Esophagus muscularis mucosa (tissue), 4 donors: ENCODE results near the gene LKAAEAR1. TPM values are rescaled to one million over a fixed set of nuclear protein-coding genes. Genes with fewer than 3 reads are reported as not detected.
A peak's percentile ranks its signal among the peaks of the same experiment; 100 is the strongest.

Experiments
- DNase-seq: peaks from one replicate; pipeline ENCODE4 v3.0.0-alpha.2; 2017; ENCODE audit errors: extremely low spot score
- H3K27ac ChIP-seq, 4 donors: fragments of 200-600 bp; sonication (generic); replicated peaks in 1 of 4; 1 replicate in 3 of 4; 2 replicates in 1 of 4; pipeline ENCODE4 v1.5.1; 2016 to 2019; ENCODE audit warnings: mild to moderate bottlenecking in 1 of 4
- H3K27me3 ChIP-seq, 4 donors: fragments of 200-600 bp; sonication (generic); one replicate each; pipeline versions ENCODE4 v1.5.1 to v1.6.0; 2016 to 2019
- H3K36me3 ChIP-seq, 4 donors: fragments of 200-600 bp; sonication (generic); one replicate each; pipeline ENCODE4 v1.5.1; 2016 to 2019
- H3K4me1 ChIP-seq, 4 donors: fragments of 200-600 bp; sonication (generic); one replicate each; pipeline ENCODE4 v1.5.1; 2016 to 2019
- H3K4me3 ChIP-seq, 4 donors: fragments of 200-600 bp; sonication (generic); 1 replicate in 2 of 4; 2 replicates in 2 of 4; pipeline ENCODE4 v1.5.1; 2016 to 2019; ENCODE audit warnings: mild to moderate bottlenecking in 4 of 4, moderate library complexity in 1 of 4
- H3K9me3 ChIP-seq, 4 donors: fragments of 200-600 bp; sonication (generic); 1 replicate in 3 of 4; 2 replicates in 1 of 4; pipeline ENCODE4 v1.5.1; 2016 to 2019
- CTCF ChIP-seq, 3 experiments: fragments of 200-600 bp in 2 of 3; fragments of 450-650 bp in 1 of 3; sonication (generic) in 2 of 3; IDR thresholded peaks; one replicate each; pipeline ENCODE4 v1.5.1; 2017 to 2019; ENCODE audit warnings: antibody characterized with exemption in 3 of 3, mild to moderate bottlenecking in 2 of 3, moderate library complexity in 1 of 3
- EP300 ChIP-seq: sonication (generic); formaldehyde crosslinking; IDR thresholded peaks from one replicate; pipeline ENCODE4 v1.6.1; 2017; ENCODE audit warnings: antibody characterized with exemption
- POLR2A ChIP-seq: fragments of 450-650 bp; IDR thresholded peaks from one replicate; pipeline ENCODE4 v1.6.1; 2017; ENCODE audit warnings: antibody characterized with exemption, moderate library complexity, mild to moderate bottlenecking, low read depth
- POLR2AphosphoS5 ChIP-seq, 2 donors: sonication (generic); formaldehyde crosslinking; IDR thresholded peaks; one replicate each; pipeline ENCODE4 v1.6.1; 2017; ENCODE audit warnings: antibody characterized with exemption in 2 of 2
- WGBS: methylation state at CpG from one replicate; pipeline ENCODE4 v1.1.5; 2018; 5-methylcytosine and 5-hydroxymethylcytosine counted together
- intact Hi-C: fragments of 100-400 bp; cut with DNase I; formaldehyde crosslinking; loops from one replicate; pipeline ENCODE4 v1.15.1; 2023
- total RNA-seq, 4 donors: library from RNA; depleted of rRNA; stranded (reverse); fragments of >200 nt; gene quantifications; one replicate each; pipeline versions ENCODE4 v1.1.0 to v1.2.1, GENCODE V29; 2016

LKAAEAR1 gene
- total RNA-seq, 4 donors from 2014 or later, result not detected

GRCh38 chr20:64051561-64052325, 32.5 kb downstream of the LKAAEAR1 start:
- no peak for DNase-seq
- WGBS, result 84% methylated on average over 5 of the region's 15 CpGs
- intact Hi-C loops, result no loop called here
- H3K4me1 ChIP-seq, result peaks cover 26 to 63% (median 54%) of the 10 kb centered on the region in 4 donors
- peaks cover 0 to 15% (median 0%) of the 10 kb centered on the region in 4 donors for H3K36me3 ChIP-seq
- TF ChIP-seq POLR2AphosphoS5 (IDR thresholded peaks at IDR 0.05) (peak; percentile 65 to 77), CTCF (IDR thresholded peaks at IDR 0.05) (no peak), EP300 (no peak), POLR2A (no peak)
- peak overlapping the region; percentile 57 to 77 (median 71) for H3K27ac ChIP-seq
- peaks cover 0 to 100% (median 36%) of the 10 kb centered on the region in 4 donors for H3K27me3 ChIP-seq
- H3K4me3 ChIP-seq, result no peak overlapping the region
- H3K9me3 ChIP-seq, result no peaks in the 10 kb centered on the region

GRCh38 chr20:64051033-64051452, 33.2 kb downstream of the LKAAEAR1 start:
- Histone ChIP-seq H3K4me1 (peaks cover 20 to 56% (median 49%) of the 10 kb centered on the region in 4 donors), H3K4me3 (peak overlapping the region in 3 of 4 donors; percentile 46 to 57 (median 47))

GRCh38 chr20:64050261-64051032, 33.8 kb downstream of the LKAAEAR1 start:
- Histone ChIP-seq H3K36me3 (peaks cover 0 to 21% (median 0%) of the 10 kb centered on the region in 4 donors), H3K9me3 (no peaks in the 10 kb centered on the region), H3K4me1 (peaks cover 20 to 55% (median 44%) of the 10 kb centered on the region in 4 donors), H3K27me3 (peaks cover 0 to 100% (median 36%) of the 10 kb centered on the region in 4 donors), H3K27ac (peak overlapping the region; percentile 57 to 77 (median 74)), H3K4me3 (peak overlapping the region; percentile 45 to 57 (median 46))
- 87% methylated on average over 5 of the region's 23 CpGs for WGBS
- TF ChIP-seq POLR2A, result no peak
- TF ChIP-seq POLR2AphosphoS5 (IDR thresholded peaks at IDR 0.05), result no peak
- no peak for TF ChIP-seq EP300
- TF ChIP-seq CTCF (IDR thresholded peaks at IDR 0.05), result no peak
- intact Hi-C loops, result no loop called here
- DNase-seq, result no peak

More at GRCh38 chr20:64051033-64051452, 33.2 kb downstream of the LKAAEAR1 start:
- 89% methylated on average over 3 of the region's 11 CpGs for WGBS
- H3K36me3 ChIP-seq, result peaks cover 0 to 21% (median 0%) of the 10 kb centered on the region in 4 donors
- peaks cover 0 to 100% (median 36%) of the 10 kb centered on the region in 4 donors for H3K27me3 ChIP-seq
- DNase-seq, result no peak
- H3K27ac ChIP-seq, result peak overlapping the region; percentile 57 to 77 (median 74)
- no peak for TF ChIP-seq POLR2AphosphoS5 (IDR thresholded peaks at IDR 0.05)
- no peak for TF ChIP-seq EP300
- TF ChIP-seq POLR2A, result no peak
- TF ChIP-seq CTCF (IDR thresholded peaks at IDR 0.05), result no peak
- no peaks in the 10 kb centered on the region for H3K9me3 ChIP-seq
- intact Hi-C loops, result no loop called here

GRCh38 chr20:64049878-64050260, 34.3 kb downstream of the LKAAEAR1 start:
- Histone ChIP-seq H3K9me3 (no peaks in the 10 kb centered on the region), H3K4me3 (peak overlapping the region; percentile 45 to 57 (median 46)), H3K4me1 (peaks cover 15 to 61% (median 41%) of the 10 kb centered on the region in 4 donors), H3K27me3 (peaks cover 0 to 100% (median 36%) of the 10 kb centered on the region in 4 donors), H3K27ac (peak overlapping the region; percentile 57 to 77 (median 74)), H3K36me3 (peaks cover 0 to 21% (median 0%) of the 10 kb centered on the region in 4 donors)
- 21% methylated on average over 11 of the region's 16 CpGs for whole genome bisulfite sequencing
- no peak for TF ChIP-seq CTCF (IDR thresholded peaks at IDR 0.05)
- TF ChIP-seq POLR2A, result no peak
- TF ChIP-seq EP300, result no peak
- TF ChIP-seq POLR2AphosphoS5 (IDR thresholded peaks at IDR 0.05), result no peak
- intact Hi-C loops, result no loop called here
- DNase-seq, result no peak
